Spleen (tissue), 7 donors: ENCODE results near the gene GRK5.

Experiments used
- CTCF ChIP-seq, 11 experiments: fragments of 200-600 bp in 7 of 11; fragments of 450-650 bp in 4 of 11; sonication (generic) in 4 of 11; IDR thresholded peaks in 8 of 11; conservative IDR thresholded peaks in 3 of 11; 1 replicate in 7 of 11; 2 replicates in 4 of 11; pipeline versions ENCODE4 v1.4.0 to v1.8.0; 2016 to 2021; ENCODE audit warnings: antibody characterized with exemption in 11 of 11, inconsistent platforms in 4 of 11, mild to moderate bottlenecking in 1 of 11
- POLR2A ChIP-seq, 3 donors: fragments of 450-650 bp; IDR thresholded peaks; one replicate each; pipeline ENCODE4 v1.5.1; 2017; ENCODE audit warnings: antibody characterized with exemption in 3 of 3, mild to moderate bottlenecking in 1 of 3
- donor health status: DM: no; HTN: no; CAD: no; lungs with moderate emphysema.
- donor health status: DM: no; HTN: no; CAD: no.
- donor health status: DM: no; HTN: no; CAD: no.

- no peak for TF ChIP-seq POLR2A (IDR thresholded peaks at IDR 0.05)
- TF ChIP-seq CTCF (IDR thresholded peaks at IDR 0.05 in 8 of 11, conservative IDR thresholded peaks at IDR 0.05 in 3 of 11), result no peak
Measured at GRCh38 chr10:119452396-119452795, 245.0 kb downstream of the GRK5 start.
